ENCODE data around the gene GRM4.

DNA sequence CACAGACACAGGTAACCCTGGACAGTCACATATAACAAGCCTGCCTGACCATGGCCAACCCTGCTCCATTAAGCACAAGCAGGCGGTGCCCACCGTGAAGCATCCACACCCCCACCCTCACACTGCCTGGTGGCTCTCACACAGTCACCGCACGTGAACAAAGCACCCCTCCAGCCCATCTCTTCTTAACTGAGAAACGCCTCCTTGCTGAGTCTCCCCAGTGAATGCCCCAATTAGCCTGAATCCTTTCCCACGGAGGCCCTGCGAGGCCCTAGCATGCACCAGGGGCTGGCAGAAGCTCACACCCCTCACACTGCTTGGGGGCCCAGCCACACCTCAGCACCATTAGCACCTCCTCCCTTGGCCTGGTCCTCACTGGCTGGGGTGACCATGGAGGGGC, 72.3 kb downstream of the GRM4 start:
- TF ChIP-seq, protein P1, sequence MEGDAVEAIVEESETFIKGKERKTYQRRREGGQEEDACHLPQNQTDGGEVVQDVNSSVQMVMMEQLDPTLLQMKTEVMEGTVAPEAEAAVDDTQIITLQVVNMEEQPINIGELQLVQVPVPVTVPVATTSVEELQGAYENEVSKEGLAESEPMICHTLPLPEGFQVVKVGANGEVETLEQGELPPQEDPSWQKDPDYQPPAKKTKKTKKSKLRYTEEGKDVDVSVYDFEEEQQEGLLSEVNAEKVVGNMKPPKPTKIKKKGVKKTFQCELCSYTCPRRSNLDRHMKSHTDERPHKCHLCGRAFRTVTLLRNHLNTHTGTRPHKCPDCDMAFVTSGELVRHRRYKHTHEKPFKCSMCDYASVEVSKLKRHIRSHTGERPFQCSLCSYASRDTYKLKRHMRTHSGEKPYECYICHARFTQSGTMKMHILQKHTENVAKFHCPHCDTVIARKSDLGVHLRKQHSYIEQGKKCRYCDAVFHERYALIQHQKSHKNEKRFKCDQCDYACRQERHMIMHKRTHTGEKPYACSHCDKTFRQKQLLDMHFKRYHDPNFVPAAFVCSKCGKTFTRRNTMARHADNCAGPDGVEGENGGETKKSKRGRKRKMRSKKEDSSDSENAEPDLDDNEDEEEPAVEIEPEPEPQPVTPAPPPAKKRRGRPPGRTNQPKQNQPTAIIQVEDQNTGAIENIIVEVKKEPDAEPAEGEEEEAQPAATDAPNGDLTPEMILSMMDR (conservative IDR thresholded peaks at IDR 0.05) = no peak
- no peak for TF ChIP-seq EZH2 (IDR thresholded peaks at IDR 0.05; ENCODE audit: low read depth)

Measured in PC-9 (cell line).